Measurements from ENCODE around the gene RNPEPL1.
"Not testable (repeated sequence)": the region's sequence is repeated elsewhere in the genome, so short reads cannot be mapped to it uniquely, and the experiment has no call there.

Gene RNPEPL1

GRCh38 chr2:240567872-240568677, at the start of gene RNPEPL1:
RNPEPL1 (plus strand) TSS chr2:240568484; CDS start chr2:240568587, 103 bp downstream.
- DNase-seq (ENCODE audit: low read depth): peak; percentile 34

- no peak for DNase-seq (ENCODE audit: low read depth)
Observed at GRCh38 chr2:240518981-240519380, 49.3 kb upstream of the RNPEPL1 start.

- DNase-seq (ENCODE audit: low read depth): no peak
Observed at GRCh38 chr2:240519396-240520129, 48.7 kb upstream of the RNPEPL1 start.

- no peak for DNase-seq (ENCODE audit: low read depth)
Observed at GRCh38 chr2:240520130-240520973, 47.9 kb upstream of the RNPEPL1 start.

- DNase-seq (ENCODE audit: low read depth): no peak
Observed at GRCh38 chr2:240520974-240521350, 47.3 kb upstream of the RNPEPL1 start.

- not testable (repeated sequence) for DNase-seq (ENCODE audit: low read depth)
Observed at GRCh38 chr2:240521885-240522284, 46.4 kb upstream of the RNPEPL1 start.

GRCh38 chr2:240522406-240522805, 45.9 kb upstream of the RNPEPL1 start:
- no peak for DNase-seq (ENCODE audit: low read depth)

GRCh38 chr2:240523451-240524281, 44.6 kb upstream of the RNPEPL1 start:
- DNase-seq (ENCODE audit: low read depth): no peak

- no peak for DNase-seq (ENCODE audit: low read depth)
Observed at GRCh38 chr2:240524963-240525718, 43.1 kb upstream of the RNPEPL1 start.

- no peak for DNase-seq (ENCODE audit: low read depth)
Observed at GRCh38 chr2:240525802-240526201, 42.5 kb upstream of the RNPEPL1 start.

GRCh38 chr2:240526521-240526920, 41.8 kb upstream of the RNPEPL1 start:
- DNase-seq (ENCODE audit: low read depth): no peak

GRCh38 chr2:240527153-240527750, 41.0 kb upstream of the RNPEPL1 start:
- no peak for DNase-seq (ENCODE audit: low read depth)

- no peak for DNase-seq (ENCODE audit: low read depth)
Observed at GRCh38 chr2:240528406-240529040, 39.8 kb upstream of the RNPEPL1 start.

- DNase-seq (ENCODE audit: low read depth): no peak
Observed at GRCh38 chr2:240529344-240529999, 38.8 kb upstream of the RNPEPL1 start.

- DNase-seq (ENCODE audit: low read depth): no peak
Observed at GRCh38 chr2:240530181-240530580, 38.1 kb upstream of the RNPEPL1 start.

GRCh38 chr2:240531038-240531437, 37.2 kb upstream of the RNPEPL1 start:
- no peak for DNase-seq (ENCODE audit: low read depth)

- no peak for DNase-seq (ENCODE audit: low read depth)
Observed at GRCh38 chr2:240532031-240532775, 36.1 kb upstream of the RNPEPL1 start.

- no peak for DNase-seq (ENCODE audit: low read depth)
Observed at GRCh38 chr2:240538031-240538780, 30.1 kb upstream of the RNPEPL1 start.
